HCT116 (cell line): ENCODE measurements around the gene PRKCH. TPM values are rescaled to one million over a fixed set of nuclear protein-coding genes. Genes with fewer than 3 reads are reported as not detected.

Experiments used
- ATAC-seq: fragments of 200-7000 bp; cut with Tn5 transposase; 2 replicates; pipeline ENCODE4 v1.9.1; 2020; ENCODE audit warnings: mild to moderate bottlenecking, moderate library complexity
- BruUV-seq: library from RNA; stranded (reverse); fragments of 400-500 nt; replicated peaks from 2 replicates; lab custom pipeline; 2021; lab: Mats Ljungman, UMichigan
- CTCF ChIA-PET: fragments of 300-600 bp; sonication (Branson Sonifier 250); formaldehyde crosslinking; loops from one replicate; lab custom pipeline; 2021; ENCODE audit warnings: antibody characterized with exemption; lab: Charles Lee
- POLR2A ChIA-PET: fragments of 300-600, 350-600 bp; sonication (Branson Sonifier 250); formaldehyde crosslinking; loops from one replicate; lab custom pipeline; 2021; ENCODE audit warnings: antibody characterized with exemption; lab: Charles Lee
- RAD21 ChIA-PET, 2 experiments: fragments of 300-600 bp; sonication (Branson Sonifier 250); formaldehyde crosslinking; loops; one replicate each; lab custom pipeline; 2023; ENCODE audit warnings: low total read pairs in 2 of 2; ENCODE audit not compliant: uncharacterized antibody in 2 of 2, unreplicated experiment in 2 of 2, low non-redundant PET in 1 of 2; lab: Charles Lee
- DNase-seq: peaks from one replicate; pipeline ENCODE4 v3.0.0-alpha.2; 2010; ENCODE audit warnings: low read depth, low spot score
- H2AFZ ChIP-seq: fragments of 200-600 bp; shearing (Covaris generic), sonication (generic); 2 replicates; pipeline ENCODE4 v1.6.1; 2017; ENCODE audit warnings: low read depth, mixed run types, mixed read lengths, antibody characterized with exemption, low read length; ENCODE audit not compliant: poor library complexity, severe bottlenecking
- H3K27ac ChIP-seq: 2 replicates; pipeline ENCODE4 v1.5.1; 2012; ENCODE audit warnings: low read depth, low read length
- H3K27me3 ChIP-seq: fragments of 200-600 bp; sonication (generic); 2 replicates; pipeline ENCODE4 v1.6.1; 2016; ENCODE audit warnings: mixed run types, low read length, mixed read lengths; ENCODE audit not compliant: insufficient read depth
- H3K36me3 ChIP-seq, 2 experiments: fragments of 200-500 bp in 1 of 2; fragments of 200-600 bp in 1 of 2; sonication (Bioruptor generic) in 1 of 2; sonication (generic) in 1 of 2; 2 replicates each; pipeline versions ENCODE4 v1.5.1 to v1.6.1; 2014 to 2016; ENCODE audit warnings: low read length in 2 of 2, inconsistent platforms in 1 of 2, mixed read lengths in 1 of 2, mixed run types in 1 of 2; ENCODE audit not compliant: insufficient read depth in 2 of 2, control insufficient read depth in 1 of 2
- H3K4me1 ChIP-seq, 2 experiments: fragments of 200-600 bp in 1 of 2; sonication (generic) in 1 of 2; 2 replicates each; pipeline versions ENCODE4 v1.5.1 to v1.6.1; 2012 to 2017; ENCODE audit warnings: low read length in 2 of 2, inconsistent platforms in 1 of 2, mild to moderate bottlenecking in 1 of 2, mixed read lengths in 1 of 2, mixed run types in 1 of 2, moderate library complexity in 1 of 2; ENCODE audit not compliant: insufficient read depth in 2 of 2, control insufficient read depth in 1 of 2
- H3K4me2 ChIP-seq: fragments of 200-600 bp; sonication (generic); 2 replicates; pipeline ENCODE4 v1.6.1; 2017; ENCODE audit warnings: mixed run types, low read length, mixed read lengths
- H3K4me3 ChIP-seq, 2 experiments: fragments of 200-600 bp in 1 of 2; sonication (generic) in 1 of 2; replicated peaks in 1 of 2; 2 replicates each; pipeline ENCODE4 v1.5.1; 2011 to 2016; ENCODE audit warnings: low read length in 2 of 2, control low read depth in 1 of 2, low read depth in 1 of 2, mild to moderate bottlenecking in 1 of 2, mixed read lengths in 1 of 2, mixed run types in 1 of 2
- H3K79me2 ChIP-seq: fragments of 200-600 bp; sonication (generic); 2 replicates; pipeline ENCODE4 v1.6.1; 2017; ENCODE audit warnings: mild to moderate bottlenecking, mixed run types, low read length, moderate library complexity, mixed read lengths; ENCODE audit not compliant: insufficient read depth
- H3K9ac ChIP-seq: fragments of 200-600 bp; sonication (generic); 2 replicates; pipeline ENCODE4 v1.6.1; 2016; ENCODE audit warnings: low read length, mixed read lengths
- H3K9me2 ChIP-seq: fragments of 200-600 bp; sonication (generic), shearing (Covaris generic); 2 replicates; pipeline ENCODE4 v1.6.1; 2017; ENCODE audit warnings: mixed run types, mild to moderate bottlenecking, moderate library complexity; ENCODE audit not compliant: insufficient read depth
- H3K9me3 ChIP-seq, 2 experiments: fragments of 200-500 bp in 1 of 2; fragments of 200-600 bp in 1 of 2; sonication (Bioruptor generic) in 1 of 2; sonication (generic) in 1 of 2; 2 replicates each; pipeline ENCODE4 v1.6.1; 2014 to 2017; ENCODE audit warnings: low read length in 2 of 2, mixed read lengths in 2 of 2, inconsistent platforms in 1 of 2, low read depth in 1 of 2, mild to moderate bottlenecking in 1 of 2, mixed run types in 1 of 2, moderate library complexity in 1 of 2; ENCODE audit not compliant: control insufficient read depth in 1 of 2, insufficient read depth in 1 of 2
- H4K20me1 ChIP-seq: fragments of 200-600 bp; sonication (generic), shearing (Covaris generic); 2 replicates; pipeline ENCODE4 v1.6.1; 2017; ENCODE audit warnings: mixed run types, mild to moderate bottlenecking, moderate library complexity; ENCODE audit not compliant: insufficient read depth
- CBX3 ChIP-seq: IDR thresholded peaks from 2 replicates; pipeline ENCODE4 v1.6.1; 2012; ENCODE audit warnings: low read depth
- CEBPB ChIP-seq: IDR thresholded peaks from 2 replicates; pipeline ENCODE4 v1.6.1; 2012; ENCODE audit warnings: low read depth
- CTCF ChIP-seq, 3 experiments: fragments of 200-600 bp in 1 of 3; sonication (generic) in 1 of 3; IDR thresholded peaks in 2 of 3; conservative IDR thresholded peaks in 1 of 3; 2 replicates each; pipeline ENCODE4 v1.5.1; 2012 to 2017; ENCODE audit warnings: low read depth in 2 of 3, low read length in 2 of 3, antibody characterized with exemption in 1 of 3, borderline replicate concordance in 1 of 3, control low read depth in 1 of 3, mild to moderate bottlenecking in 1 of 3, mixed read lengths in 1 of 3, mixed run types in 1 of 3, moderate library complexity in 1 of 3; ENCODE audit not compliant: insufficient read depth in 1 of 3
- EZH2phosphoT487 ChIP-seq: fragments of 200-600 bp; IDR thresholded peaks from 2 replicates; pipeline ENCODE4 v1.6.1; 2018; ENCODE audit warnings: antibody characterized with exemption, borderline replicate concordance
- FOSL1 ChIP-seq: IDR thresholded peaks from 2 replicates; pipeline ENCODE4 v1.6.1; 2012; ENCODE audit warnings: low read depth
- MAX ChIP-seq: IDR thresholded peaks from 2 replicates; pipeline ENCODE4 v1.6.1; 2012
- POLR2A ChIP-seq: IDR thresholded peaks from 2 replicates; pipeline ENCODE4 v1.7.0; 2011; ENCODE audit warnings: borderline replicate concordance; ENCODE audit not compliant: insufficient read depth, insufficient read length; ENCODE audit errors: extremely low read depth
- RAD21 ChIP-seq: IDR thresholded peaks from 2 replicates; pipeline ENCODE4 v1.6.1; 2012; ENCODE audit warnings: low read depth, mild to moderate bottlenecking
- SIN3A ChIP-seq: IDR thresholded peaks from 2 replicates; pipeline ENCODE4 v1.6.1; 2012; ENCODE audit warnings: low read depth
- SRF ChIP-seq: IDR thresholded peaks from 2 replicates; pipeline ENCODE4 v1.6.1; 2012; ENCODE audit warnings: low read depth
- TCF7L2 ChIP-seq: IDR thresholded peaks from 2 replicates; pipeline ENCODE4 v1.7.0; 2011; ENCODE audit warnings: borderline replicate concordance, inconsistent platforms; ENCODE audit not compliant: insufficient read depth, insufficient read length; ENCODE audit errors: extremely low read depth
- YY1 ChIP-seq: IDR thresholded peaks from 2 replicates; pipeline ENCODE4 v1.6.1; 2011; ENCODE audit warnings: low read length, low read depth, moderate library complexity, mild to moderate bottlenecking; ENCODE audit not compliant: insufficient replicate concordance; ENCODE audit errors: extremely low read depth
- ZFX ChIP-seq: fragments of 450-650 bp; IDR thresholded peaks from 2 replicates; pipeline ENCODE4 v1.6.1; 2017
- ZNF274 ChIP-seq: fragments of 200-500 bp; sonication (Bioruptor generic); IDR thresholded peaks from 2 replicates; pipeline ENCODE4 v1.6.1; 2014; ENCODE audit warnings: mild to moderate bottlenecking, low read depth, low read length, inconsistent platforms
- intact Hi-C: fragments of 100-400 bp; cut with micrococcal nuclease; formaldehyde crosslinking; loops from 2 replicates; pipeline ENCODE4 v1.10.0; 2022
- total RNA-seq: library from RNA; stranded (reverse); gene quantifications from one replicate; pipeline ENCODE4 v1.2.1, GENCODE V29; 2021; ENCODE audit not compliant: unreplicated experiment
- TF ChIP-seq, protein P1 (sequence below): IDR thresholded peaks from 2 replicates; pipeline ENCODE4 v1.6.1; 2011; ENCODE audit warnings: mild to moderate bottlenecking, low read length, moderate library complexity; ENCODE audit not compliant: insufficient replicate concordance; ENCODE audit errors: extremely low read depth

PRKCH gene
- total RNA-seq, 1 experiment from 2014 or later: 16.6 TPM

DNA sequence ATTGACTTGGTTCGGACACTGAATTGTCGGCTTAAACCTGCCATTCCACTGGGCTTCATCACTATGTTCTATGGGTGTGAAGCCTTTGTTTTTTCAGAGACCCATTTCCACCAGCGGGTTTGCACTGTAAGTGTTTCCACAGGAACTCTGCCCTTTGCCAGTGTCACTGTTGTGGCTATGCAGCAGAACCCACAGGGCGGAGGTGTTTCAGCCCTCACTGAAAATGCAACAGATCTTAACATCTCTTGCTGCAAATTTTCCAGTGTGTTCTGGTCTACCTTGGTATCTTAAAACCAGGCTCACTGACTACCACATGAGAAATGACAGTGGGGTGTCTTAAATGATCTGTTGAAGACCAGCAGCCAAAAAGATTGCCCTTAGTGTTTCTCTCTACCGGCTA lies 21.1 kb downstream of the PRKCH start:
- ChIA-PET CTCF (no interaction called here), RAD21 (no interaction called here), POLR2A (no interaction called here)
- Histone ChIP-seq H3K4me1 (peaks cover 13 to 21% of the 10 kb centered on the region in 2 experiments; a peak in 3 of 4 replicates), H4K20me1 (no peaks in the 10 kb centered on the region), H2AFZ (no peak overlapping the region), H3K9me2 (no peaks in the 10 kb centered on the region), H3K79me2 (peaks cover 12% of the 10 kb centered on the region; the same call in 1 of the 2 replicates), H3K9ac (no peak overlapping the region), H3K9me3 (no peaks in the 10 kb centered on the region), H3K27ac (no peak overlapping the region), H3K4me3 (no peak overlapping the region), H3K4me2 (no peak overlapping the region), H3K36me3 (no peaks in the 10 kb centered on the region), H3K27me3 (no peaks in the 10 kb centered on the region)
- TF ChIP-seq, protein P1, sequence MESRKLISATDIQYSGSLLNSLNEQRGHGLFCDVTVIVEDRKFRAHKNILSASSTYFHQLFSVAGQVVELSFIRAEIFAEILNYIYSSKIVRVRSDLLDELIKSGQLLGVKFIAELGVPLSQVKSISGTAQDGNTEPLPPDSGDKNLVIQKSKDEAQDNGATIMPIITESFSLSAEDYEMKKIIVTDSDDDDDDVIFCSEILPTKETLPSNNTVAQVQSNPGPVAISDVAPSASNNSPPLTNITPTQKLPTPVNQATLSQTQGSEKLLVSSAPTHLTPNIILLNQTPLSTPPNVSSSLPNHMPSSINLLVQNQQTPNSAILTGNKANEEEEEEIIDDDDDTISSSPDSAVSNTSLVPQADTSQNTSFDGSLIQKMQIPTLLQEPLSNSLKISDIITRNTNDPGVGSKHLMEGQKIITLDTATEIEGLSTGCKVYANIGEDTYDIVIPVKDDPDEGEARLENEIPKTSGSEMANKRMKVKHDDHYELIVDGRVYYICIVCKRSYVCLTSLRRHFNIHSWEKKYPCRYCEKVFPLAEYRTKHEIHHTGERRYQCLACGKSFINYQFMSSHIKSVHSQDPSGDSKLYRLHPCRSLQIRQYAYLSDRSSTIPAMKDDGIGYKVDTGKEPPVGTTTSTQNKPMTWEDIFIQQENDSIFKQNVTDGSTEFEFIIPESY: no peak
- TF ChIP-seq YY1: no peak
- TF ChIP-seq SIN3A: no peak
- no peak for TF ChIP-seq CBX3
- TF ChIP-seq SRF: no peak
- no peak for TF ChIP-seq MAX
- no peak for TF ChIP-seq POLR2A
- TF ChIP-seq CTCF (IDR thresholded peaks at IDR 0.05 in 2 of 3, conservative IDR thresholded peaks at IDR 0.05 in 1 of 3; ENCODE audit: borderline replicate concordance in 1 of 3, insufficient read depth in 1 of 3, low read depth in 2 of 3, low read length in 2 of 3): no peak
- TF ChIP-seq RAD21: no peak
- no peak for TF ChIP-seq FOSL1
- no peak for TF ChIP-seq ZFX
- TF ChIP-seq ZNF274: no peak
- no peak for TF ChIP-seq TCF7L2
- no peak for TF ChIP-seq CEBPB
- TF ChIP-seq EZH2phosphoT487: no peak
- intact Hi-C loops: no loop called here
- no TSS peak for BruUV-seq
- ATAC-seq: no peak
- no peak for DNase-seq
